Measurements from ENCODE around the gene DAPK1.

The DAPK1 gene

DNA sequence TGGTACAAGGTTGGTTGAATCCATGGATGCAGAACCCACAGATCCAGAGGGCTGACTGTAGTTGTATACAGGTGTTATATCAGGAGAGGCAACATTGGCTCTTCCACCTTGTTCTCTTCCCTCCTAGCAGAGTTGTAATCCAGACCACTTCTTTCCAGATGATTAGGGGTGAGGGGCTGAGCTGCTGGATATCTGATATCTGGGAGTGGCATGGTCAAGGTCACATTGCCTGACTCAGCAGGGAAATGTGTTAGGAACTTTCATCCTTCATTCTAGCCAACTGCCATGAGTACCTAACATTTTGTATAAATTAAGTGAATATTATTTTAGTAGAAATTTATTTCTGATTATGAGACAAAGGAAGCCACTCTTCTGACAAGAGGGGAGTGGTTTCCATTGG, 7.3 kb downstream of the DAPK1 start:
- TF ChIP-seq, protein P1, sequence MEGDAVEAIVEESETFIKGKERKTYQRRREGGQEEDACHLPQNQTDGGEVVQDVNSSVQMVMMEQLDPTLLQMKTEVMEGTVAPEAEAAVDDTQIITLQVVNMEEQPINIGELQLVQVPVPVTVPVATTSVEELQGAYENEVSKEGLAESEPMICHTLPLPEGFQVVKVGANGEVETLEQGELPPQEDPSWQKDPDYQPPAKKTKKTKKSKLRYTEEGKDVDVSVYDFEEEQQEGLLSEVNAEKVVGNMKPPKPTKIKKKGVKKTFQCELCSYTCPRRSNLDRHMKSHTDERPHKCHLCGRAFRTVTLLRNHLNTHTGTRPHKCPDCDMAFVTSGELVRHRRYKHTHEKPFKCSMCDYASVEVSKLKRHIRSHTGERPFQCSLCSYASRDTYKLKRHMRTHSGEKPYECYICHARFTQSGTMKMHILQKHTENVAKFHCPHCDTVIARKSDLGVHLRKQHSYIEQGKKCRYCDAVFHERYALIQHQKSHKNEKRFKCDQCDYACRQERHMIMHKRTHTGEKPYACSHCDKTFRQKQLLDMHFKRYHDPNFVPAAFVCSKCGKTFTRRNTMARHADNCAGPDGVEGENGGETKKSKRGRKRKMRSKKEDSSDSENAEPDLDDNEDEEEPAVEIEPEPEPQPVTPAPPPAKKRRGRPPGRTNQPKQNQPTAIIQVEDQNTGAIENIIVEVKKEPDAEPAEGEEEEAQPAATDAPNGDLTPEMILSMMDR (IDR thresholded peaks at IDR 0.05) = no peak

- TF ChIP-seq, protein P1 (IDR thresholded peaks at IDR 0.05) = no peak
These were observed 8.4 kb downstream of the DAPK1 start for GRCh38 chr9:87505869-87506678.

- TF ChIP-seq, protein P1 (IDR thresholded peaks at IDR 0.05) = no peak
These were observed 9.9 kb downstream of the DAPK1 start for GRCh38 chr9:87507576-87507975.

- TF ChIP-seq, protein P1 (IDR thresholded peaks at IDR 0.05) = no peak
These were observed 12.6 kb downstream of the DAPK1 start for GRCh38 chr9:87510252-87510683.

DNA sequence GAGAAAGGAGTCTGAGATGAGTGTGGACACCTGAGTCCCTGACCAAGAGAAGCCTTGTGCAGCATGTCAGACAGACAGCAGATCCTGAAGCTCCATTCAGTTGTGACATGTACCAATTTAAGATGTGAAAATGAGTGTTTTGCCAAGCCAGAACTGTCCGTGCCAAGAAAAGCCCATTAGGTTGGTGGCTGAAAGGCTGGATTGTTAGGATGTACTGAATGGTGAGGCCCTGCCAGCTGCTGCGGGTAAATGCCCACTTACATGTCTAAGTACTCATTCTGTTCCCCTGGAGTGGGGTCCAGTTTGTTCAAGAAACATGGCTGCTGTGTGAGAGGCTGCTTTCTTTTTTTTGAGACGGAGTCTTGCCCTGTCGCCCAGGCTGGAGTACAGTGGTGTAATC, 14.6 kb downstream of the DAPK1 start:
- TF ChIP-seq, protein P1 (IDR thresholded peaks at IDR 0.05) = no peak

GRCh38 chr9:87513161-87513560, 15.5 kb downstream of the DAPK1 start:
- TF ChIP-seq, protein P1 (IDR thresholded peaks at IDR 0.05) = no peak

DNA sequence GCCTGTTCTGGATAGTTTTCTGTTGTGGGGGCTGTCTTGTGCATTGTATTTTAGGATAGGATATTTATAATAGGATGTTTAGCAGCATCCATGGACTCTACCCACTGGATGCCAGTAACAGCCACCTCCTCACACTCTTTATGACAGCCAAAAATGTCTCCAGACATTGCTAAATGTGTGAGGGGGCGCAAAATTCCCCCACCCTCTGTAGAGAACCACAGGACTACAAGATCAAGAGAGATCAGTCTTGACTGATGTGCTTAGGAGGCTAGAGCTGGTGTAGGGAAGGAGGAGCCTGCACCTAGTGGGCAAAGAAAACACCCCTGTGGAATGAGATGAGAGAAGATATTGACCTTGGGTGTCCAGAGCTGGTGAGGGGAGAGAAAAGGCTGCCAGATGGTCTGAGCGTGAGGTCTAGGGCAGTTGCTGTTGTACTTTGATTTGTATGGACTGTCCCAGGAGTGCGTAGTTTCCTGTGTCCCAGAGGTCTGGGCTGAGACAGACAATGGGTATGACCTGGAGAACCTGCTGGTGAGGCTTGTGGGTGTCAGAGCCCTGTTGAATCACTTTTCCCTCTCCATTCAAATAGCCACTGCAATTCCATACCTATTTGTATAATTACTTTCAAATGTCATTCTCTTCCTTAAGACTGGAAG, 16.3 kb downstream of the DAPK1 start:
- TF ChIP-seq, protein P1 (IDR thresholded peaks at IDR 0.05) = no peak

All from LNCAP (cell line).